Caki2 (cell line): ENCODE results near the gene KDM8. TPM values are rescaled to one million over a fixed set of nuclear protein-coding genes. Genes with fewer than 3 reads are reported as not detected.
A peak's percentile ranks its signal among the peaks of the same experiment; 100 is the strongest.
"Not testable (repeated sequence)": the region's sequence is repeated elsewhere in the genome, so short reads cannot be mapped to it uniquely, and the experiment has no call there.

ENCODE experiments used
- DNase-seq: peaks from one replicate; pipeline ENCODE4 v3.0.0-alpha.2; 2015; ENCODE audit warnings: low read depth
- in situ Hi-C: cut with HindIII; loops from 2 replicates; pipeline ENCODE4 v1.10.0; 2016; ENCODE audit warnings: low sequenced_read_pairs, low pct_unique_long_range_greater_than_20kb, mixed read lengths
- total RNA-seq: library from RNA; depleted of rRNA; stranded (reverse); fragments of >200 nt; shearing (Covaris generic); gene quantifications from 2 replicates; pipeline ENCODE4 v1.2.3, GENCODE V29; 2014; ENCODE audit warnings: low replicate concordance

KDM8 gene
- total RNA-seq, 1 experiment from 2014 or later: 3.4 TPM

DNA sequence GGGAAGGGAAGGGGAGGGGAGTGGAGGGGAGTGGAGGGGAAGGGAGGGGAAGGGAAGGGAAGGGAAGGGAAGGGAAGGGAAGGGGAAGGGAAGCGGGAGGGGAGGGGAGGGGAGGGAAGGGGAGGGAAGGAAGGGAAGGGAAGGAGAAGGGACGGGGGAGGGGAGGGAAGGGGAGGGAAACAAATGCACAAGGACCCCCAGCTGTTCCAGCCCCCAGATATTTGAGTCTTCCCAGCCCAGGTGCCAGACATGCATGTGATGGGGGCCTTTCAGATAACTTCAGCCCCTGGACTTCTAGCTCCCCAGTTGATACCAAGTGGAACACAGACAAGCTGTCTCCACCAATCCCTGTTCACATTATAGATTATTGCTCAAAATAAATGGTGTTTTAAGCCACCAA is 14.7 kb upstream of the KDM8 start:
- in situ Hi-C loops: no loop called here

DNA sequence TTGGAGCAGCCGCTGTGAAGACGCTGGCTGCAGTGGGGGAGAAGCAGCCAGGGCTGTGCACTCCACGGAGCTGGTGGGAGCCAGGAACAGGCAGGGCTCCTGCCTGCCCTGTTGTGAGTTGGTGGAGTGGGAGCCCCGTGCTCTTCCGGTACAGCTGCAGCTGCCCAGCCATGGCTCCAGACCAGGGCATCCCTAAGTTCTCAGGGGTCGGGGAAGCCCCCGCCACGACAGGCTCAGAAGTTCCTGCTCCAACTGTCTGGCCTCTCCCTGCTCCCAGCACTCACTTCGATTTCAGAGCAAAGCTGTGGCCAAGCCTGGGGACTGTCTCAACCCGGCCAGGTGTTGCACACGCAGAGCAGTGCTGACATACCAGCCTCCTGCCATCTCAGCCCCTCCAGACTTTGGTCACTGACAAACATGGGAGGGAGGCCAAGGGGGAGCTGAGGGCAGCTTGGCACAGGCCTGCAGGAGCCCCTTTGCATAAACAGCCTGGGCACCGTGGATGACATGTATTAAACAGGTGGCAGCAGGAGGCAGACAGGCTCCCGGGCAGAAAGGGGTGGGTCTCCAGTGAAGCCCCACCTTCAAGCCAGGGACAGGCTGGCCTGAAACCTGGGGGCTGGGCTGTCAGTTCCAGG is 13.9 kb upstream of the KDM8 start:
- no peak for DNase-seq
- in situ Hi-C loops: no loop called here

More for the DNA sequence above, 14.7 kb upstream of the KDM8 start:
- no peak for DNase-seq

DNA sequence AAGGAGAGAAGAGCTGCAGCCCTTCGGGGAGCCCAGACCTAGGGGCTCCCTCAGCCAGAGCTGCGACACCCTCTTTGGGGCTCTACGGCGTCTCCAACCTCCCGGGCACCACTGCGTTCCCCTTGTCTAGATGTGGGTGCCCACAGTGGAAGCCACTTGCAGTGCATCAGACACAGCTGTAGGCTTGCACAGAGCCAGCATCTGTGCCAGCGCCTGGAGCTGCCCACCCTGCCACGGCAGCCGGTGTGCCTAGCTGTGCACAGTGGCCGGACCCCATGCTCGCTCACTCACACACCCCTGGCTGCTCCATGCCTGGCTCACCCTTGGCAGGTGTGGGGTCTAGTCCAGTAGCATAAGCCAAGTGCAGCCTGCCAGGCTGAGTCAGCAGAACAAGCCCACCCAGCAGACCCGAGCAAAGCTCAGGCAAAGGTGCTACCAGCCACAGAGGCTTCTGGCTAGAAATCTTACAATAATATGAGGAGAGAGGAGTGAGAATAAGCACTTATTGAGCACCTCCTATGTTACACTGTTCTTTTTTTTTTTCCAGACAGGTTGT is 12.9 kb upstream of the KDM8 start:
- in situ Hi-C loops: no loop called here
- DNase-seq: no peak

DNA sequence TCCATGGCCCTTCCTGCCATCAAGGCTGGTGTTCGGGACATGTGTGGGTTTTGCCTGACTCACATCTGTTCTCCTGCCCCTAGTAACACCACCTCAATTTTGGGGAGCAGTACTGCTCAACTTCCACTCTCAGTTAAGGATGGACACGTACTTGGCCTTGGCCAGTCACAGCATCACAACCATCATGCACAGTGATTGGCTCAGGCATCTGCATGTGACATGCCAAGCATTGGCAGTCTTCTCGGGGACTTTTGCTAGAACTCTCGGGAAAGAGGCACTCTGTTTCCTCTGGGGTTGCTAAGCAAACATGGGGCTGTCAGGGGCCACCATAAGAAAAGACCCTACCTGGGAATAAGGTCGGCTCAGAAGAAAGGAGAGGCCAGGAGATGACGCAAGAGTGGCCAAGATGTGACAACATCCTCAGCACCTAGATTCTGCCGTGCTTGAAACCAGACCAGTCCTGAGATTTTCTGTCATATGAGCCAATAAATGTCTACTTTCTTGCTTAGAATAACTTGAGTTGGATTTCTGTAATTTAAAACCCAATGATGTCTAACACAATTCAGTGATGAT is 11.9 kb upstream of the KDM8 start:
- DNase-seq: no peak
- in situ Hi-C loops: no loop called here

DNA sequence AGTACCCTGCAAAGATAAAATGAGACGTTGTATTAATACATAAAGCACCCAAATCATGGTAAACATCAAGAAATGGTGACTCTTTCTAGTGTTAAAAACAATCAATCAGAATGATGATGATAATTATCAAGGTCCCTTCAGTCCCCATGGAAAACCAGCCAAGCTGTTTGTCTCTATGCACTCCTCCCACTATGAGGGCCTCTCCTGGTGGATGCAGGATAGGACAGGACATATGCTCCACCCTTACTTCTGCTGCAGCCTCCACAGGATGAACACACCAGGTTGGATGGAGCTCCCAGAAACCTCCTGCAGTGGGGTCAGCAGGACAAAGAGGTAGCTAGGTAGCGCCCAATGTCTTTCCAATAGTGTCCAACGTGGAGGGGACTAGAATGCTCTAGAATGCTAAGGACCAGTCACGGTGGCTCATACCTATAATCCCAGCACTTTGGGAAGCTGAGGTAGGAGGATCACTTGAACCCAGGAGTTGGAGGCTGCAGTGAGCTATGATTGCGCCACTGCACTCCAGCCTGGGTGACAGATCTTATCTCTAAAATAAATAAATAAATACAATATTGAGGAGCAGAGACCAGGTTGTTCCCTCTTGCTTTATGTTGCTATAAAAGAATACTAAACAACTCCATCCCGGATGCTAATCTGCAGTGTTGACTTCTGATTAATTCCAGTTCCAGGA is 9.9 kb upstream of the KDM8 start:
- DNase-seq: no peak
- in situ Hi-C loops: no loop called here

DNA sequence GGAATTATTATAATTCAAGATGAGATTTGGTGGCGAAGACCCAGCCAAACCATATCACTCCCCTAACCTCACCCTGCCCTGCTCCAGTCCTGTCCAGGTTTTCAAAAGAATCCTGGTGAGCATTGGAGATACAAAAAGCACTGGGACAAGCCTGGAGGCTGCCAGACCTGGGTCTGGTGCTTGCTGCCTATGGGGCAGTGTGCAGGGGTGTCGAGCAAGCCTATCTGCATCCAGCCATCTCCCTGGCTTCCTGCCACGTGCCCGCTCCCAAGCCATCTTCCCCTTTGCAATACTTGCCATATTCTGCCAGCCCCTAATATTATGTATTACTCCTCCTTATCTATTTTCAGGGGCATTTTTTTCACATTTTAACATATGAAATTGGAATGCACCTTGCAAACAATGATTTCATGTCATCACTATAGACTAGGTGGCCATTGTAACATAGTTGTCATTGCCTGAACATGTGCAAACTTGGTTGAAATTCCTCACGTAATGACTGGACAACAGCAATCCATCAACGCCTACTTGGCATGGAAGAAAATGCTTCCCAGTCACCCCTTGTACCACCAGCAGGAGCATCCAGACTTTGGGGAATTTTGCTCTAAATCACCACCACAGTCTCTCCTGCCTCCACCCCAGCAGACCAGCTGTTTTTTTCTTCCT is 8.1 kb upstream of the KDM8 start:
- in situ Hi-C loops: no loop called here
- DNase-seq: no peak

DNA sequence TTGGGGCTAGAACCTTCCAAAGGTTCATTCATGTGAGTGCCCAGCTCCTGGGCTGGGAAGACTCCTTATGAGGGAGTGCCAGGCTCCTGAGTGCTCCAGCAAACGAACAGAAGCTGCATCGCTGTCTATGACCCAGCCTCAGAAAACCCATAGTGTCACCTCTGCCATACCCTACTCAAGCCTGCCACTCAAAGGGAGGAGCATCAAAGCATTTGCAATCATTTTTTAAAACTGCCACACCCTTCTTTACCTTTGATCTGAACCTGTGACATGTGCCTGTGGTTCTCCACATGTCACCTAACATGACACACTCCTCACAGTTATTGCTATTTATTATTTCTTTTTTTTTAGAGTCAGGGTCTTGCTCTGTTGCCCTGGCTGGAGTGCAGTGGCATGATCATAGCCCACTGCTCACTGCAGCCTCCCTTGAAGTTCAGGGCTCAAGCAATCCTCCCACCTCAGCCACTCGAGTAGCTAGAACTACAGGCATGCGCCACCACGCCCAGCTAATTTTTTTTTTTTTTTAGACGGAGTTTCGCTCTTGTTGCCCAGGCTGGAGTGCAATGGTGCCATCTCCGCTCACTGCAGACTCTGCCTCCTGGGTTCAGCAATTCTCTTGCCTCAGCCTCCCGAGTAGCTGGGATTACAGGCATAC is 7.3 kb upstream of the KDM8 start:
- in situ Hi-C loops: no loop called here

DNA sequence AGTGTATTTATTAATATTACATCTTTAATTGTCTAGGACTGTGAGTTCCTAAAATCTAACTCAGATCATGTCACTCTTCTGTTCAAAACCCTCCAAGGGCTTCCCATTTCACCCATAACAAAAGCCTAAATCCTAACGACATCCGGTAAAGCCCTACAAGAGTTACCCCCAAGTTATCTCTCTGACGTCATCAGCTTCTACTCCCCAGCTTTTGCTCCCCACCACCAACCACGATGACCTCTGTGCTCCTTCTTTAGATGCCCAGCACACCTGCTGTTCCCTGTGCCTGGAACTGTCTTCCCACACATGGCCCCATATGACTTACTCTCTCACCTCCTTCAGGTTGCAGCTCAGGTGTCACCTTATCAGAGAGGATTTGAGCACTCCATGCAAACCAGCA is 6.3 kb upstream of the KDM8 start:
- DNase-seq: no peak
- in situ Hi-C loops: no loop called here

More for the DNA sequence above, 7.3 kb upstream of the KDM8 start:
- no peak for DNase-seq

DNA sequence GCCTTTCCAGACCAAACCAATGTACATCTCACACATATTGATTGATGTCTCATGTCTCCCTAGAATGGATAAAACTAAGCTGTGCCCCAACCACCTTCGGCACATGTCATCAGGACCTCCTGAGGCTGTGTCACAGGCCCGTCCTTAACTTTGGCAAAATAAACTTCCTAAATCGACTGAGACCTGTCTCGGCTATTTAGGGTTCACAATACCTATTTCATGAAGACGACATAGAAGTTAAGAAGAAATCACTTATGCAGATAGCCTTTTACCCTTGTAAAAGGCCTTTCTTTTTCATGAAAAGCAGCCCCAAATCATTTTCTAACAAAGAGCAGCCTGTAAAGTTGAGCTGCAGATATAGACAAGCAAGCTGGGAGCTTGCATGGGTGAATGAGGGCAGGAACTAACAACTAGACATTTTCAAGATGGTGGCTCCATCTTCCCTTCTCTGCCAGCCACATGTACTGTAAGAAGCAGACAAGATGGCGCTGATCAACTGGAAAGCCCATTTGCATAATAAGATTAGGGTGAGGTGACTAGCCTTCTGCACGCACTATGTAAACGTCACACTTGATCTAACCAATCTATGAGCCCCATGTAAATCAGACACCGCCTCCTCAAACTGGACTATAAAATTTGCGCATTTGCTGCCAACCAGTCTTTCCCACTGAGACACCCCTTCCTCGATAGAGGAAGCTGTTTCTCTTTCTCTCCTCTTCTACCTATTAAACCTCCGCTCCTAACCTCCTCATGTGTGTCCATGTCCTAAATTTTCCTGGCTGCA is 4.7 kb upstream of the KDM8 start:
- in situ Hi-C loops: no loop called here
- no peak for DNase-seq

DNA sequence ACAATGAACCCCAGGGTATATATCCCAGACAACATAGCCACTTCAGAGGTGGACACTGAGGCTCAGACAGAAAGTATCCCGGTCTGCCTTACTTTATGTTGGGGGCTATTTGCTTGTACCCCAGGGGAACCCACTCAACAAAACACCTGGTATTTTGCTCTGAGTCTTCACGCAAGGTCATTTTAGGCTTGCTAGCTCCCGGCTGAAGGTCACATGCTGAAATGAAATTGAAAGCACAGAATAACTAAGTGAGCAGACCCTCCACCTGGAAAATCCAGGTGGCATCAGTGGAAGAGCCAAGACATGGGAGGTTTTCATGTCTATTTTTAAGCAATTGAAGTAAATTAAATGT is 4.1 kb upstream of the KDM8 start:
- DNase-seq: no peak
- in situ Hi-C loops: no loop called here

DNA sequence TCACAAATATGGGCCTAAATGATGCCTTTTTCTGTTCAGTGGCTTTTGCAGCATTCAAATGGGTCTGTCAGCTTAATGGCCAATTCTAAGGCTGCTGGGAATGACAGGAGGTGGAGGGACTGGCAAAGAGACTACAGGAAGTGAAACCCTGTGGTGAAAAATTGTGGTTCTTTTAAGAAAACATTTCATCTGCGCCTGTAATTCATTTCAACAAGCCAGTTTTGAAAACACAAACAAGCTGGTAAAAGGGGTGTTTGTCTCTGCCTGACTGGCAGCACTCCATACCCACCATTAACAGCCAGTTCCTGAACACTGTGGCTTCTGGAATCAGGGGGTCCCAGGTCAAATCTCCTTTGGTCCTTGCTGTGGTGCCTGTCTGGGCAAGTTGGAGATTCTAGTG is 3.6 kb upstream of the KDM8 start:
- in situ Hi-C loops: no loop called here
- DNase-seq: no peak

DNA sequence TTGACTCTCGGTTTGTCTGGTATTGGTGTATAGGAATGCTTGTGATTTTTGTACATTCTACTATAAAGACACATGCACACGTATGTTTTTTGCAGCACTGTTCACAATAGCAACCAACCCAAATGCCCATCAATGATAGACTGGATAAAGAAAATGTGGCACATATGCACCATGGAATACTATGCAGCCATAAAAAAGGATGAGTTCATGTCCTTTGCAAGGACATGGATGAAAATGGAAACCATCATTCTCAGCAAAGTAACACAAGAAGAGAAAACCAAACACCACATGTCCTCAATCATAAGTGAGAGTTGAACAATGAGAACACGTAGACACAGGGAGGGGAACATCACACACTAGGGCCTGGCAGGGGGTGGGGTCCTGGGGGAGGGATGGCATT is 2.4 kb upstream of the KDM8 start:
- DNase-seq, in situ Hi-C loops: not testable (repeated sequence)

DNA sequence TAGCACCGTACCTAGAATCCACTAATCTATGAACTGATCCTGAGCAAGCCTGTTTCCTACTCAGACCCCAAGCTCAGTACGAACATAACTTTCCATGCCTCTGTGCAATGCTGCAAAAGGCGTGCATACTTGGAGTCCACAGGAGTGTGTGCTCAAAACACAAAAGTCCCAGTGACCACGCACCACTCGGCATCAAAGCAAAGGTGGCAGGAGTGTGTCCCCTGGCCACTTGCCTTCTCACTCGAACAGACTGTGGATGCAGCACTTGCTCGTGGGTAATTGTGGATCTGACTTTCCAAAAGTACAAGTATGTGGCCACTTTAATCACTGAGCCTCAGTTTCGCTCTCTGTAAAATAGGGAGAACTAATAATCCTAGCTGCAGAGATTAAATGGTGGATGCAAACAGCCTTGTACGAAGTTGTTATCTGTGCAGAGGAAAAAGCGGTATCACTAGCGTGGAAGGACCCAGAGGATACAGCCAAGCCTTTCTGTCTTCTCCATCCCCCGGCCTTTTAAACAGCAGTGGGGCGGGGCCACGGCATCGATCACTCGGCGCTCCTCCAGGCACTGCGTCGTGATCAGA is 311 bp upstream of the KDM8 start:
- no peak for DNase-seq

DNA sequence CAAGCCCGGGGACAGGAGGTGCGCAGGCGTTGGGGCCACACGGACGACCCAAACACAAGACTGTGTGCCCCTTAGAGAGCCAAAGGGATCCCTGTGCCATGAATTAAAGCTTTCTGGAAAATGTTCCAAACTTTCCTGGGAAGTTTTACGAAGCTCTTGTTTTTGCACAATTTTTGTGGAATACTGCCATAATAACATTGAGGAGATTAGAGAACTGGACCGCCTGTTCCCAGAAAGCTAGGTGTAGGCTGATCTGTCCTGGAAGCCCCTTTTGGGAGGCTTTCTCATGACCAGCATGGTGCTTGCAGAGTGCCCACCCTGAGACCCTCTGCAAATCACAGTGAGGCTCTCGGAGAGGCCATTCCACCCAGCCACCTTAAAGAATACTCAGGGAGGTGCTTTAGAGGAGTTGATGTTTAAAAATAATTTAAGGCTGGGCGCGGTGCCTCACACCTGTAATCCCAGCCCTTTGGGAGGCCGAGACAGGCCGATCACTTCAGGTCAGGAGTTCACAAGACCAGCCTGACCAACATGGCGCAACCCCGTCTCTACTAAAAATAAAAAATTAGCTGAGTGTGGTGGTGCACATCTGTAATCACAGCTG is 1.1 kb downstream of the KDM8 start:
- in situ Hi-C loops: no loop called here
- DNase-seq: no peak

More for the DNA sequence above, 311 bp upstream of the KDM8 start:
- in situ Hi-C loops: no loop called here

DNA sequence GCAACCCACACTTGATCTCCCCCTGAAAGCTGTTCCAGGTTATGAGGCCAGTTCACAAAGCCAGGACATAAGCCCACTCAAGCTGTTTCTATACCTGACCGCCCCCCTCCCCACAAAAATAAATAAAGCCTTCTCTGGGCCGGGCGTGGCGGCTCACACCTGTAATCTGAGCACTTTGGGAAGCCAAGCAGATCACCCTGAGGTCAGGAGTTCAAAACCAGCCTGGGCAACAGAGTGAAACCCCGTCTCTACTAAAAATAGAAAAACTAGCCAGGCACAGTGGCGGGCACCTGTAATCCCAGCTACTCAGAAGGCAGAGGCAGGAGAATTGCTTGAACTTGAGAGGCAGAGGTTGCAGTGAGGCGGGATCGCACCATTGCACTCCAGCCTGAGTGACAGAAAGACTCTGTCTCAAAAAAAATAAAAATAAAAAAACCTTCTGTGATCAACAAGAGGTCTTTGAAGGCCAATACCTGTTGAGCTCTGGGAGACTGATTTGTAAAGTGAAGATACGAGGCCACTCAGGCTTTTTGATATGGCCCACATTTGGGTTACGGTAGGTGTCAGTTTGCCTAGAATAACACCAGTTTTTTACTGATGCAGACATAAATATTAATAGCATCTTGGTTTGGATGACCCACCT is 2.2 kb downstream of the KDM8 start:
- no peak for DNase-seq

DNA sequence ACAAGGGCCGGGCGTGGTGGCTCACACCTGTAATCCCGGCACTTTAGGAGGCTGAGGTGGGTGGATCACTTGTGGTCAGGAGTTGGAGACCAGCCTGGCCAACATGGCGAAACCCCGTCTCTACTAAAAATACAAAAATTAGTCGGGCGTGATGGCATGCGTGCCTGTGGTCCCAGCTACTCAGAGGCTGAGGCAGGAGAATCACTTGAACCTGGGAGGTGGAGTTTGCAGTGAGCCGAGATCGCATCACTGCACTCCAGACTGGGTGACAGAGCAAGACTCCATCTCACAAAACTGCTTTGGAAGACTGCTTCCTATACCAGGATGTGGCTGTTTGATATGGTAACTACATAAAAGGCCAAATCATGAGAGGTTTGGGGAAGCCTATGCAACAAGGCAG is 3.8 kb downstream of the KDM8 start:
- peak; percentile 18 for DNase-seq
- in situ Hi-C loops: not testable (repeated sequence)

More for the DNA sequence above, 2.2 kb downstream of the KDM8 start:
- in situ Hi-C loops: no loop called here
